ENCODE results near the gene SMPD3. TPM values are rescaled to one million over a fixed set of nuclear protein-coding genes. Genes with fewer than 3 reads are reported as not detected.

The SMPD3 gene
- total RNA-seq, 1 experiment from 2014 or later, result 2.4 TPM

DNA sequence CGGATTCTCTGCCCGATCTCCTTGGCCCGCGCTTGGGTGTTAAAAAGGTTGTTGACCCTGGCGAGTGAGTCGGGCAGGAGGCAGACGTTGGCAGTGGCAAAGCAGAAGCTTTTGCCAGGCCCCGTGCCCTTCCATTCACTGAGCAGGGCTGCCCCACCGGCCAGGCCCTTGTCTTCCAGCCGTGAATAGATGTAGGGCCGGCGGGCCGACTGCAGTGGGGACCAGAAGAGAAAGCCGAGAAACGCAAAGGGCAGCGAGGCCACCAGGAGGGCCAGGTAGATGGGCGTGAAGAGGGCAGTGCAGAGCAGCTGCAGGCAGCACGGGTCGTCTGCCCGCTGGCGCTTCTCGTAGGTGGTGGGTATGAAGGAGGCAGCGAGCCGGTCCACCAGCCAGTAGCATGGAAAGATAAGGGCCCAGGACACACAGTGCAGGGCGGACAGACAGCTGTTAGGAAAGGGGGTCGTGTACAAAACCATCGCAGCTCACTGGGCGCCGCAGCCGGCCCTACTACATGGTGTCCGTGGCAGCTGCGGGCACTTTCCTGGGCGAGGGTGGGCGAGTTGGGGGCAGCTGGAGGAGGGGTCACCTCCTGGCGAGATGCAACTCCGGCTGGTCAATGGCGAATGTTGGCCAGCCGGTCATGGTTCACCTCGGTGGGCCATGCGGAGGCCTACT lies 76.5 kb downstream of the SMPD3 start:
- H3K27ac Mint-ChIP-seq (ENCODE audit: unreplicated experiment), result no peak overlapping the region
- peaks cover 33% of the 10 kb centered on the region for H3K36me3 Mint-ChIP-seq (ENCODE audit: insufficient read depth, unreplicated experiment)
- ChIA-PET POLR2A (no interaction called here), CTCF (interaction anchor here (1.0 kb wide), 1 partner anchor 13 kb away, joined by 3 read pairs; no protein-coding TSS in a partner anchor)
- no peak for DNase-seq
- no TSS peak for BruUV-seq (replicated peaks)
- H3K4me1 Mint-ChIP-seq (ENCODE audit: low read depth, unreplicated experiment), result peaks cover 12% of the 10 kb centered on the region
- H3K27me3 ChIP-seq (replicated peaks; ENCODE audit: control insufficient read depth, insufficient read depth, low read length), result no peaks in the 10 kb centered on the region
- intact Hi-C loops (cut with micrococcal nuclease; ENCODE audit: unreplicated experiment), result no loop called here
- no peaks in the 10 kb centered on the region for H3K9me3 Mint-ChIP-seq (ENCODE audit: unreplicated experiment)
- TF ChIP-seq, protein P1, sequence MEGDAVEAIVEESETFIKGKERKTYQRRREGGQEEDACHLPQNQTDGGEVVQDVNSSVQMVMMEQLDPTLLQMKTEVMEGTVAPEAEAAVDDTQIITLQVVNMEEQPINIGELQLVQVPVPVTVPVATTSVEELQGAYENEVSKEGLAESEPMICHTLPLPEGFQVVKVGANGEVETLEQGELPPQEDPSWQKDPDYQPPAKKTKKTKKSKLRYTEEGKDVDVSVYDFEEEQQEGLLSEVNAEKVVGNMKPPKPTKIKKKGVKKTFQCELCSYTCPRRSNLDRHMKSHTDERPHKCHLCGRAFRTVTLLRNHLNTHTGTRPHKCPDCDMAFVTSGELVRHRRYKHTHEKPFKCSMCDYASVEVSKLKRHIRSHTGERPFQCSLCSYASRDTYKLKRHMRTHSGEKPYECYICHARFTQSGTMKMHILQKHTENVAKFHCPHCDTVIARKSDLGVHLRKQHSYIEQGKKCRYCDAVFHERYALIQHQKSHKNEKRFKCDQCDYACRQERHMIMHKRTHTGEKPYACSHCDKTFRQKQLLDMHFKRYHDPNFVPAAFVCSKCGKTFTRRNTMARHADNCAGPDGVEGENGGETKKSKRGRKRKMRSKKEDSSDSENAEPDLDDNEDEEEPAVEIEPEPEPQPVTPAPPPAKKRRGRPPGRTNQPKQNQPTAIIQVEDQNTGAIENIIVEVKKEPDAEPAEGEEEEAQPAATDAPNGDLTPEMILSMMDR (IDR thresholded peaks at IDR 0.05; ENCODE audit: insufficient read depth in 1 of 2, low read depth in 1 of 2, low read length in 1 of 2, severe bottlenecking in 1 of 2, unreplicated experiment in 1 of 2), result no peak
- H3K36me3 ChIP-seq (ENCODE audit: control insufficient read depth, insufficient read depth, low read length), result no peaks in the 10 kb centered on the region
- H3K4me3 Mint-ChIP-seq (ENCODE audit: unreplicated experiment), result no peak overlapping the region
- no peak overlapping the region for H3K4me3 ChIP-seq (ENCODE audit: low read depth, low read length)
- H3K9me3 ChIP-seq, result no peaks in the 10 kb centered on the region
- H3K27me3 Mint-ChIP-seq (ENCODE audit: insufficient read depth, unreplicated experiment), result no peaks in the 10 kb centered on the region
- 0 out of 2 replicates have a peak, but pooled peaks cover 4% of the 10 kb centered on the region for H3K4me1 ChIP-seq

DNA sequence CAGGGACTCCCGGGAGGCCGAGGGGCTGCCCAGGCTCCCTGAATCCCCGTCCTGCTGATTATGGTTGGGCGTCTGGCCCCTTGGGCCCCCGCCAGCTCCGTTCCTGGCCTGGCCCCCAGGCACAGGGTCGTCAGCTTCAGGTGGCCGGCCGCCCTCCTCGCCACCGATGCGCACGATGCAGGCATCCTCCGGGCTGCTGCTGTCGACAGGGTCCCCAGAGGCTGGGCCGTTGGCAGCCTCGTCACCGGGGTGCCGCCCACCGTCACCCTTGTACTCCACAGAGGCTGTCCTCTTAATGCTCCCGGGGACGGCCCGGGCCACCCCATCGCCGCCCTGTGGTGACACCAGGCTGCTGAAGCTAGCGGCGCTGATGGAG lies 77.0 kb downstream of the SMPD3 start:
- H3K27me3 Mint-ChIP-seq (ENCODE audit: insufficient read depth, unreplicated experiment), result no peaks in the 10 kb centered on the region
- no peaks in the 10 kb centered on the region for H3K36me3 ChIP-seq (ENCODE audit: control insufficient read depth, insufficient read depth, low read length)
- no peaks in the 10 kb centered on the region for H3K9me3 Mint-ChIP-seq (ENCODE audit: unreplicated experiment)
- TF ChIP-seq, protein P1 (IDR thresholded peaks at IDR 0.05; ENCODE audit: insufficient read depth in 1 of 2, low read depth in 1 of 2, low read length in 1 of 2, severe bottlenecking in 1 of 2, unreplicated experiment in 1 of 2), result no peak
- no peaks in the 10 kb centered on the region for H3K9me3 ChIP-seq
- H3K4me1 ChIP-seq, result 0 out of 2 replicates have a peak, but pooled peaks cover 4% of the 10 kb centered on the region
- H3K4me3 ChIP-seq (ENCODE audit: low read depth, low read length), result no peak overlapping the region
- H3K27ac Mint-ChIP-seq (ENCODE audit: unreplicated experiment), result no peak overlapping the region
- peaks cover 36% of the 10 kb centered on the region for H3K36me3 Mint-ChIP-seq (ENCODE audit: insufficient read depth, unreplicated experiment)
- peaks cover 12% of the 10 kb centered on the region for H3K4me1 Mint-ChIP-seq (ENCODE audit: low read depth, unreplicated experiment)
- no peak for DNase-seq
- BruUV-seq (replicated peaks), result no TSS peak
- intact Hi-C loops (cut with micrococcal nuclease; ENCODE audit: unreplicated experiment), result no loop called here
- H3K27me3 ChIP-seq (replicated peaks; ENCODE audit: control insufficient read depth, insufficient read depth, low read length), result no peaks in the 10 kb centered on the region
- H3K4me3 Mint-ChIP-seq (ENCODE audit: unreplicated experiment), result no peak overlapping the region
- ChIA-PET POLR2A (no interaction called here), CTCF (no interaction called here)

DNA sequence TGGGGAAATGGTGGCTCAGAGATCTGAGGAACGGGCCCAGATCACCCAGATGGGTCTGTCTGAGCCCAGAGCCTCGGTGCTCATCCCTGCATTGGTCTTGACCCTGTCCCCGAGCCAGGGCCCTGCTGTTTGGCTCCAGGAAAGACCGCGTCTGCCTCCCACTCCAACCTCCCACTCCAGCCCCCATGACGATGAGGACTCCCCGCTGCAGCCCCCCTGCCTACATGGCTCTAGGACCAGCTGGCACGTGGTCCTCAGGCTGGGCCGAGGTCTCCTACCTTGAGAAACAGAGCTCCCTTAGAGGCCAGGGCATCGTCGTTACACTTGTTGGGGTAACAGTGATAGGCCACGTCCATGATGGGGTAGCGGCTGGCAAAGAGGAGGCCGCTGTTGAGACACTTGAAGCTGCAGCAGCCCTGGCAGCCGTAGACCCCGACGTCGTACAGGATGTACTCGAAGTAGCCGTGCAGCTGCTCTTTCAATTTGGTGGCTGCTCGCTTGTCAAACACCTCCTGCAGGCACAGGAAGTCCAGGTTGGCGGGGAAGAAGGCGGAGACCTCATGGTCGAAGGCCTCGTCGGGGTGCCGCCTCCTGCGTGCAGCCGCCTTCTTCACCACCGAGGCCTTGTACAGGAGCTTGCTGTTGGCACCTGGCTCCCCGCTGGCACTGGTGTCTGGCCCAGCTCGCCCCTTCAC lies 77.6 kb downstream of the SMPD3 start:
- Mint-ChIP-seq H3K27me3 (ENCODE audit: insufficient read depth, unreplicated experiment) (no peaks in the 10 kb centered on the region), H3K9me3 (ENCODE audit: unreplicated experiment) (no peaks in the 10 kb centered on the region), H3K4me1 (ENCODE audit: low read depth, unreplicated experiment) (peaks cover 12% of the 10 kb centered on the region), H3K4me3 (ENCODE audit: unreplicated experiment) (no peak overlapping the region), H3K36me3 (ENCODE audit: insufficient read depth, unreplicated experiment) (peaks cover 42% of the 10 kb centered on the region), H3K27ac (ENCODE audit: unreplicated experiment) (no peak overlapping the region)
- Histone ChIP-seq H3K36me3 (ENCODE audit: control insufficient read depth, insufficient read depth, low read length) (no peaks in the 10 kb centered on the region), H3K27me3 (replicated peaks; ENCODE audit: control insufficient read depth, insufficient read depth, low read length) (no peaks in the 10 kb centered on the region), H3K9me3 (no peaks in the 10 kb centered on the region), H3K4me1 (0 out of 2 replicates have a peak, but pooled peaks cover 4% of the 10 kb centered on the region), H3K4me3 (ENCODE audit: low read depth, low read length) (no peak overlapping the region)
- no TSS peak for BruUV-seq (replicated peaks)
- DNase-seq, result no peak
- ChIA-PET POLR2A (no interaction called here), CTCF (no interaction called here)
- intact Hi-C loops (cut with micrococcal nuclease; ENCODE audit: unreplicated experiment), result no loop called here
- TF ChIP-seq, protein P1 (IDR thresholded peaks at IDR 0.05; ENCODE audit: insufficient read depth in 1 of 2, low read depth in 1 of 2, low read length in 1 of 2, severe bottlenecking in 1 of 2, unreplicated experiment in 1 of 2), result no peak

Data from Caco-2 (cell line).